HCT116 (cell line): ENCODE results near the gene SNCA.

Source experiments
- CTCF ChIP-seq, 3 experiments: fragments of 200-600 bp in 1 of 3; sonication (generic) in 1 of 3; IDR thresholded peaks in 2 of 3; conservative IDR thresholded peaks in 1 of 3; 2 replicates each; pipeline ENCODE4 v1.5.1; 2012 to 2017; ENCODE audit warnings: low read depth in 2 of 3, low read length in 2 of 3, antibody characterized with exemption in 1 of 3, borderline replicate concordance in 1 of 3, control low read depth in 1 of 3, mild to moderate bottlenecking in 1 of 3, mixed read lengths in 1 of 3, mixed run types in 1 of 3, moderate library complexity in 1 of 3; ENCODE audit not compliant: insufficient read depth in 1 of 3
- EGR1 ChIP-seq: IDR thresholded peaks from 2 replicates; pipeline ENCODE4 v1.6.1; 2012; ENCODE audit warnings: low read depth
- ELF1 ChIP-seq: IDR thresholded peaks from 2 replicates; pipeline ENCODE4 v1.6.1; 2012; ENCODE audit warnings: low read depth, borderline replicate concordance
- MAX ChIP-seq: IDR thresholded peaks from 2 replicates; pipeline ENCODE4 v1.6.1; 2012
- POLR2A ChIP-seq: IDR thresholded peaks from 2 replicates; pipeline ENCODE4 v1.7.0; 2011; ENCODE audit warnings: borderline replicate concordance; ENCODE audit not compliant: insufficient read depth, insufficient read length; ENCODE audit errors: extremely low read depth
- POLR2AphosphoS5 ChIP-seq: IDR thresholded peaks from 2 replicates; pipeline ENCODE4 v1.6.1; 2011; ENCODE audit warnings: mild to moderate bottlenecking, low read depth, low read length, moderate library complexity
- RAD21 ChIP-seq: IDR thresholded peaks from 2 replicates; pipeline ENCODE4 v1.6.1; 2012; ENCODE audit warnings: low read depth, mild to moderate bottlenecking
- REST ChIP-seq: IDR thresholded peaks from 2 replicates; pipeline ENCODE4 v1.6.1; 2012; ENCODE audit warnings: low read depth
- TCF7L2 ChIP-seq: IDR thresholded peaks from 2 replicates; pipeline ENCODE4 v1.7.0; 2011; ENCODE audit warnings: borderline replicate concordance, inconsistent platforms; ENCODE audit not compliant: insufficient read depth, insufficient read length; ENCODE audit errors: extremely low read depth
- YY1 ChIP-seq: IDR thresholded peaks from 2 replicates; pipeline ENCODE4 v1.6.1; 2011; ENCODE audit warnings: low read length, low read depth, moderate library complexity, mild to moderate bottlenecking; ENCODE audit not compliant: insufficient replicate concordance; ENCODE audit errors: extremely low read depth
- ZNF274 ChIP-seq: fragments of 200-500 bp; sonication (Bioruptor generic); IDR thresholded peaks from 2 replicates; pipeline ENCODE4 v1.6.1; 2014; ENCODE audit warnings: mild to moderate bottlenecking, low read depth, low read length, inconsistent platforms

GRCh38 chr4:89800527-89801103 lies 36.3 kb downstream of the SNCA start:
- no peak for TF ChIP-seq EGR1
- TF ChIP-seq CTCF (IDR thresholded peaks at IDR 0.05 in 2 of 3, conservative IDR thresholded peaks at IDR 0.05 in 1 of 3; ENCODE audit: borderline replicate concordance in 1 of 3, insufficient read depth in 1 of 3, low read depth in 2 of 3, low read length in 2 of 3): no peak
- TF ChIP-seq MAX: no peak
- no peak for TF ChIP-seq POLR2A
- TF ChIP-seq POLR2AphosphoS5: no peak
- TF ChIP-seq RAD21: no peak
- no peak for TF ChIP-seq REST
- no peak for TF ChIP-seq YY1
- TF ChIP-seq TCF7L2: no peak
- no peak for TF ChIP-seq ZNF274
- TF ChIP-seq ELF1: no peak
